ENCODE results near the gene GAB2. TPM values are rescaled to one million over a fixed set of nuclear protein-coding genes. Genes with fewer than 3 reads are reported as not detected.

The GAB2 gene
- total and polyA plus RNA-seq, 8 donors = 18.8 to 59.6 (median 19.7) TPM

DNA sequence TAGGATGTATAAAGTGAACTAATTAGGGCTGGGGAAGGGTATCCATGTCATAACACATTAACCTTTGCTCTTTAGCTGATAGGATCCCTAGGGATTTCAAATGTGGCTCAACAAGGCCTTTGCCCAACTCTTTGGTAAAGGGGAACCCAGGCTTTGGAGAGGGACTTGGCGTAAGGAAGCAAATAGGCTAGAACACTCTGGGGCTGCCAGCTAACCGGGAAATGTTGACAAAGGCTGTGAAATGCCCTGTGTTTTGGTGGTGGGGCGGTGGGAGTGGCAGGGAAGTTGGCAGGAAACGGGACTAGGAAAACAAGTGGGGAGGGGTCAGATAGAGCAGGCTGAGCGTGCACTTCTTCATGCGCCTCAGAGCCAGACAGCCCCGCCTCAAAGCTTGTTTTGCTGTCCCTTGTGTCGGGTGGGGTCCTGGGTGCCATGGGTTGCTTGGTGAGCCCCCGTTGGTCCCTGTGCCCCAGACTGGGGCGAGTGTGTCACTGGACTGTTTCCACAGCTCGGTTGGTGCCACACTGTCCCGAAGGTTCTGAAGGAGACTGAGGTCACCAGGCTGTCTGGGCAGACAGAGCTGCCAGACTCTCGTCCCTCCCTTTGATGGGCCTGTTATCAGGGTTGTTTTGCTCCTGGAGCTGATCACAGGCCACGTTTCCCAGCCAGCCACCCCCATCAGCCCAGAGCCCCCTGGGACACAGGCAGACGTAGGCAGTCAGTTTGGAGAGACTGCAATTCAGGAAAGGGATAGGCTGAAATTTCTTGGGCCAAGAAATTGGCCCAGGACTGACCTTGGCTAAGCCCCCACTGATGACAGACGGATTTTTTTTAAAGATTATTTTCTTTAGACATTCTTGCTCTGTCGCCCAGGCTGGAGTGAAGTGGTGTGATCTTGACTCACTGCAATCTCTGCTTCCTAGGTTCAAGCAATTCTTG, 248.8 kb downstream of the GAB2 start:
- peaks cover 0 to 11% of the 10 kb centered on the region in 2 donors for H3K4me1 ChIP-seq
- no peak overlapping the region for H3K4me3 ChIP-seq
- no peaks in the 10 kb centered on the region for H3K9me3 ChIP-seq
- intact Hi-C loops (cut with DNase I) = no loop called here
- DNase-seq (peak in 2 of 4 donors; percentile 38 to 71), ATAC-seq (peak; percentile 65)
- TF ChIP-seq, protein P1, sequence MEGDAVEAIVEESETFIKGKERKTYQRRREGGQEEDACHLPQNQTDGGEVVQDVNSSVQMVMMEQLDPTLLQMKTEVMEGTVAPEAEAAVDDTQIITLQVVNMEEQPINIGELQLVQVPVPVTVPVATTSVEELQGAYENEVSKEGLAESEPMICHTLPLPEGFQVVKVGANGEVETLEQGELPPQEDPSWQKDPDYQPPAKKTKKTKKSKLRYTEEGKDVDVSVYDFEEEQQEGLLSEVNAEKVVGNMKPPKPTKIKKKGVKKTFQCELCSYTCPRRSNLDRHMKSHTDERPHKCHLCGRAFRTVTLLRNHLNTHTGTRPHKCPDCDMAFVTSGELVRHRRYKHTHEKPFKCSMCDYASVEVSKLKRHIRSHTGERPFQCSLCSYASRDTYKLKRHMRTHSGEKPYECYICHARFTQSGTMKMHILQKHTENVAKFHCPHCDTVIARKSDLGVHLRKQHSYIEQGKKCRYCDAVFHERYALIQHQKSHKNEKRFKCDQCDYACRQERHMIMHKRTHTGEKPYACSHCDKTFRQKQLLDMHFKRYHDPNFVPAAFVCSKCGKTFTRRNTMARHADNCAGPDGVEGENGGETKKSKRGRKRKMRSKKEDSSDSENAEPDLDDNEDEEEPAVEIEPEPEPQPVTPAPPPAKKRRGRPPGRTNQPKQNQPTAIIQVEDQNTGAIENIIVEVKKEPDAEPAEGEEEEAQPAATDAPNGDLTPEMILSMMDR (IDR thresholded peaks at IDR 0.05) = no peak
- peaks cover 0 to 23% of the 10 kb centered on the region in 2 donors for H3K36me3 ChIP-seq
- H3K27ac ChIP-seq = peak overlapping the region; percentile 70 to 72
- H3K27me3 ChIP-seq = no peaks in the 10 kb centered on the region

DNA sequence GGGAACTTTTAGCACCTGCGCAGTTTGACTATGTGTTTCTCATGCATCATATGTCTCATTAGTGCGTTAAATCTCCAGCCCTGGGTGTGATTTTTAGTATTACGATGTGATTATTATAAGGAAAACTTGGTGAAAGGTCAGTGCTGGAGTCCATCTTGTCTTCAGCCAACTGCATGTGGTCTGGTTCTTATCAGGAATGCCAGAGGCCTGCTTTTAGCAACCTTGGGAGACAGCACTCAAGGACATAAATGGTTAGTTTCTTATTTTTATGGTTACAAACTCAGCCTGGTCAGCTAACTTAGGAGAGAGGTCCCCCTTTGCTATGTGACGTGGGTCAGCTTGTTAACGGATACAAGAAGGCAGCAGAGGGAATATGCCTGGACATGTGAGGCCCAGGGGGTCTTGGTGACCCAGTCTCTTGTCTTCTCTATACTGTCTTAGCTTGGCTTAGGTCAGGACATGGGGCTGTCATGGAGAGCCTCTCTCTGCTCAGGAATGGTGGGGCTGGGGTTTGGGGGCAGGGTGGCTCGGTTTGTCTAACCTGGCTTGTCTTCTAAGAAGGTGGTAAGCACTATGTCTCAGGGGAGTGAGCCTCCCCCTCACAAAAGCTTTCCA, 250.7 kb downstream of the GAB2 start:
- Histone ChIP-seq H3K27me3 (no peaks in the 10 kb centered on the region), H3K4me1 (peaks cover 0 to 11% of the 10 kb centered on the region in 2 donors), H3K36me3 (peaks cover 0 to 4% of the 10 kb centered on the region in 2 donors), H3K27ac (no peak overlapping the region), H3K4me3 (no peak overlapping the region), H3K9me3 (no peaks in the 10 kb centered on the region)
- TF ChIP-seq, protein P1 (IDR thresholded peaks at IDR 0.05) = no peak
- intact Hi-C loops (cut with DNase I) = no loop called here
- no peak for DNase-seq
- no peak for ATAC-seq

Other genes starting within 250 kb of the GAB2 start
- 10 to 100 TPM; 11.8 to 12.0 TPM for gene KCTD21, start 229.2 kb downstream of the GAB2 start, total RNA-seq
- gene KCTD21, start 229.2 kb downstream of the GAB2 start, polyA plus RNA-seq (ENCODE audit: insufficient read length in 6 of 6) = 10 to 100 TPM in 1 of 6 donors, 1 to 10 TPM in 5; 8.4 to 10.1 (median 8.8) TPM
- 1 to 10 TPM; 7.4 to 8.0 TPM for gene USP35, start 228.9 kb downstream of the GAB2 start, total RNA-seq
- 1 to 10 TPM; 5.8 to 8.2 (median 6.6) TPM for gene USP35, start 228.9 kb downstream of the GAB2 start, polyA plus RNA-seq (ENCODE audit: insufficient read length in 6 of 6)
- 10 to 100 TPM; 14.9 to 17.4 TPM for gene NARS2, start 157.0 kb upstream of the GAB2 start, total RNA-seq
- 10 to 100 TPM; 23.5 to 35.5 (median 29.7) TPM for gene NARS2, start 157.0 kb upstream of the GAB2 start, polyA plus RNA-seq (ENCODE audit: insufficient read length in 6 of 6)

All from left lung (tissue), 10 donors.